Tibial nerve (tissue), 3 donors: ENCODE results near the gene SLC30A7.

ENCODE experiments used
- POLR2A ChIP-seq, 2 donors: fragments of 450-650 bp; IDR thresholded peaks; one replicate each; pipeline ENCODE4 v1.6.1; 2017; ENCODE audit warnings: antibody characterized with exemption in 2 of 2, mild to moderate bottlenecking in 2 of 2, moderate library complexity in 2 of 2
- TF ChIP-seq, protein P1 (sequence below), 5 experiments: fragments of 200-600 bp in 3 of 5; fragments of 450-650 bp in 2 of 5; sonication (generic) in 3 of 5; IDR thresholded peaks; one replicate each; pipeline ENCODE4 v1.5.1; 2016 to 2019; ENCODE audit warnings: antibody characterized with exemption in 5 of 5, mild to moderate bottlenecking in 3 of 5, moderate library complexity in 2 of 5

DNA sequence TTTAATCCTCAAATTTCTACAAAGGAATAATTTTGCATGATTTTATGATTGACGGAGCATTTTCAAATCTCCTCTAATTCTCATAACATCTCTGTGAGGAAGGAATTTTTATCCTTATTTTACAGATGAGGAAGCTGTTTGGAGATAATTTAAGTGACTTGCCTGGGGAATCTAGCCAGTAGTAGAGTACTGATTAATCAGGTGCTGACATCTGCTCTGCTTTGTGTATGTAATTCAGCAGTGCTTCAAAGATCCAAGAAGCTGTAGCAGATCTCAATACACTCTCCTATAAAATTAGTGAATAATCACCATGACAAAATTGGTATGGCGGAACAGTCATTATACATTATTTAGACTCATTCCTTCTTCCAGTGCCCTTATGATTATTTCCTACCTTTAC, 83.7 kb downstream of the SLC30A7 start:
- TF ChIP-seq, protein P1, sequence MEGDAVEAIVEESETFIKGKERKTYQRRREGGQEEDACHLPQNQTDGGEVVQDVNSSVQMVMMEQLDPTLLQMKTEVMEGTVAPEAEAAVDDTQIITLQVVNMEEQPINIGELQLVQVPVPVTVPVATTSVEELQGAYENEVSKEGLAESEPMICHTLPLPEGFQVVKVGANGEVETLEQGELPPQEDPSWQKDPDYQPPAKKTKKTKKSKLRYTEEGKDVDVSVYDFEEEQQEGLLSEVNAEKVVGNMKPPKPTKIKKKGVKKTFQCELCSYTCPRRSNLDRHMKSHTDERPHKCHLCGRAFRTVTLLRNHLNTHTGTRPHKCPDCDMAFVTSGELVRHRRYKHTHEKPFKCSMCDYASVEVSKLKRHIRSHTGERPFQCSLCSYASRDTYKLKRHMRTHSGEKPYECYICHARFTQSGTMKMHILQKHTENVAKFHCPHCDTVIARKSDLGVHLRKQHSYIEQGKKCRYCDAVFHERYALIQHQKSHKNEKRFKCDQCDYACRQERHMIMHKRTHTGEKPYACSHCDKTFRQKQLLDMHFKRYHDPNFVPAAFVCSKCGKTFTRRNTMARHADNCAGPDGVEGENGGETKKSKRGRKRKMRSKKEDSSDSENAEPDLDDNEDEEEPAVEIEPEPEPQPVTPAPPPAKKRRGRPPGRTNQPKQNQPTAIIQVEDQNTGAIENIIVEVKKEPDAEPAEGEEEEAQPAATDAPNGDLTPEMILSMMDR (IDR thresholded peaks at IDR 0.05) = no peak
- TF ChIP-seq POLR2A (IDR thresholded peaks at IDR 0.05) = no peak
